H1 (cell line): ENCODE data around the gene CPT1A. TPM values are rescaled to one million over a fixed set of nuclear protein-coding genes. Genes with fewer than 3 reads are reported as not detected.

Experiments used
- CTCF ChIA-PET: fragments of 300-600 bp; sonication (Branson Sonifier 250); formaldehyde crosslinking; loops from one replicate; lab custom pipeline; 2021; ENCODE audit not compliant: partially characterized antibody; lab: Charles Lee
- POLR2A ChIA-PET: fragments of 300-600 bp; sonication (Branson Sonifier 250); formaldehyde crosslinking; loops from one replicate; lab custom pipeline; 2021; ENCODE audit warnings: inconsistent platforms; ENCODE audit not compliant: partially characterized antibody; lab: Charles Lee
- DNase-seq, 2 experiments: peaks; one replicate each; pipeline versions ENCODE4 v3.0.0 to v3.0.0-alpha.2; 2010 to 2022; ENCODE audit warnings: low spot score in 2 of 2, low read depth in 1 of 2, mixed read lengths in 1 of 2
- FAIRE-seq: peaks from 2 replicates; lab custom pipeline; 2011; peaks lifted over from hg19 to GRCh38; lab: Jason Lieb, UNC
- H2AFZ ChIP-seq: 2 replicates; pipeline ENCODE4 v1.8.1; 2012; ENCODE audit warnings: low read length, inconsistent platforms
- H2AK5ac ChIP-seq: 2 replicates; pipeline ENCODE4 v1.6.1; 2013; ENCODE audit warnings: low read depth, low read length
- H2BK120ac ChIP-seq: replicated peaks from 2 replicates; pipeline ENCODE3; 2013; ENCODE audit warnings: low read depth, low read length, inconsistent platforms
- H2BK12ac ChIP-seq: 2 replicates; pipeline ENCODE4 v1.6.1; 2013; ENCODE audit warnings: low read depth, low read length
- H2BK15ac ChIP-seq: 2 replicates; pipeline ENCODE4 v1.6.1; 2013; ENCODE audit warnings: low read length
- H2BK20ac ChIP-seq: 2 replicates; pipeline ENCODE4 v1.6.1; 2013; ENCODE audit warnings: low read length
- H2BK5ac ChIP-seq: 2 replicates; pipeline ENCODE4 v1.6.1; 2013; ENCODE audit warnings: low read depth, low read length
- H3K14ac ChIP-seq: 2 replicates; pipeline ENCODE4 v1.6.1; 2013; ENCODE audit warnings: inconsistent platforms; ENCODE audit not compliant: insufficient read length
- H3K18ac ChIP-seq: 2 replicates; pipeline ENCODE4 v1.6.1; 2013; ENCODE audit warnings: low read length; ENCODE audit errors: extremely low read depth
- H3K23ac ChIP-seq: 2 replicates; pipeline ENCODE4 v1.6.1; 2013; ENCODE audit warnings: inconsistent platforms; ENCODE audit not compliant: insufficient read length
- H3K23me2 ChIP-seq: 2 replicates; pipeline ENCODE4 v1.6.1; 2013; ENCODE audit warnings: low read depth, low read length
- H3K27ac ChIP-seq: 2 replicates; pipeline ENCODE4 v1.6.1; 2011; ENCODE audit warnings: low read depth, low read length, inconsistent platforms
- H3K27me3 ChIP-seq, 4 experiments: replicated peaks in 1 of 4; 1 replicate in 1 of 4; 2 replicates in 3 of 4; pipeline versions ENCODE4 v1.6.1 to v1.8.1; 2011 to 2013; ENCODE audit warnings: low read length in 3 of 4, mild to moderate bottlenecking in 3 of 4, inconsistent platforms in 2 of 4, mixed read lengths in 2 of 4, moderate library complexity in 1 of 4; ENCODE audit not compliant: control insufficient read depth in 3 of 4, insufficient read depth in 3 of 4; ENCODE audit errors: extremely low read depth in 1 of 4
- H3K36me3 ChIP-seq, 4 experiments: 2 replicates each; pipeline versions ENCODE4 v1.6.1 to v1.8.1; 2011 to 2013; ENCODE audit warnings: mild to moderate bottlenecking in 4 of 4, low read length in 3 of 4, moderate library complexity in 2 of 4, control low read depth in 1 of 4, inconsistent platforms in 1 of 4; ENCODE audit not compliant: insufficient read depth in 4 of 4, control insufficient read depth in 2 of 4
- H3K4ac ChIP-seq: replicated peaks from 2 replicates; pipeline ENCODE3; 2013; ENCODE audit warnings: low read length, low read depth, mixed read lengths, inconsistent platforms; ENCODE audit not compliant: insufficient read length
- H3K4me1 ChIP-seq, 4 experiments: replicated peaks in 1 of 4; 1 replicate in 1 of 4; 2 replicates in 3 of 4; pipeline versions ENCODE4 v1.6.1 to v1.8.1; 2011 to 2013; ENCODE audit warnings: low read length in 3 of 4, inconsistent platforms in 2 of 4, mixed read lengths in 1 of 4; ENCODE audit not compliant: insufficient read depth in 4 of 4, control insufficient read depth in 3 of 4
- H3K4me2 ChIP-seq, 2 experiments: 2 replicates each; pipeline versions ENCODE4 v1.6.1 to v1.8.1; 2011 to 2013; ENCODE audit warnings: low read depth in 2 of 2, low read length in 2 of 2, control low read depth in 1 of 2, inconsistent platforms in 1 of 2, mild to moderate bottlenecking in 1 of 2; ENCODE audit not compliant: insufficient read depth in 1 of 2
- H3K4me3 ChIP-seq, 4 experiments: fragments of 200-600, 300-600 bp in 1 of 4; sonication (generic), shearing (Covaris generic), sonication (Bioruptor Twin) in 1 of 4; 2 replicates each; pipeline versions ENCODE4 v1.5.1 to v1.8.1; 2011 to 2016; ENCODE audit warnings: low read length in 4 of 4, low read depth in 3 of 4, control low read depth in 2 of 4, inconsistent platforms in 2 of 4, mild to moderate bottlenecking in 2 of 4, mixed read lengths in 1 of 4, moderate library complexity in 1 of 4; ENCODE audit not compliant: insufficient read depth in 2 of 4; ENCODE audit errors: extremely low read depth in 1 of 4
- H3K56ac ChIP-seq: replicated peaks from 2 replicates; pipeline ENCODE3; 2013; ENCODE audit warnings: low read depth, mild to moderate bottlenecking, mixed read lengths, low read length, inconsistent platforms; ENCODE audit not compliant: insufficient read length
- H3K79me1 ChIP-seq: 2 replicates; pipeline ENCODE4 v1.6.1; 2013; ENCODE audit warnings: low read depth, low read length, control low read depth
- H3K79me2 ChIP-seq, 2 experiments: 2 replicates each; pipeline versions ENCODE4 v1.6.1 to v1.8.1; 2012 to 2013; ENCODE audit warnings: low read length in 2 of 2, mild to moderate bottlenecking in 2 of 2, inconsistent platforms in 1 of 2; ENCODE audit not compliant: insufficient read depth in 2 of 2, control insufficient read depth in 1 of 2
- H3K9ac ChIP-seq, 4 experiments: replicated peaks in 1 of 4; 1 replicate in 1 of 4; 2 replicates in 3 of 4; pipeline versions ENCODE4 v1.6.1 to v1.8.1; 2011 to 2013; ENCODE audit warnings: low read depth in 3 of 4, low read length in 3 of 4, control low read depth in 2 of 4, mild to moderate bottlenecking in 2 of 4, moderate library complexity in 2 of 4, inconsistent platforms in 1 of 4; ENCODE audit errors: extremely low read depth in 1 of 4
- H3K9me3 ChIP-seq, 2 experiments: 2 replicates each; pipeline versions ENCODE4 v1.6.1 to v1.8.1; 2012 to 2013; ENCODE audit warnings: mild to moderate bottlenecking in 2 of 2, moderate library complexity in 2 of 2, control low read depth in 1 of 2, inconsistent platforms in 1 of 2, low read depth in 1 of 2, low read length in 1 of 2, mixed read lengths in 1 of 2; ENCODE audit not compliant: insufficient read depth in 2 of 2
- H4K20me1 ChIP-seq, 2 experiments: replicated peaks in 1 of 2; 2 replicates each; pipeline versions ENCODE3 to v1.8.1; 2011 to 2013; ENCODE audit warnings: inconsistent platforms in 2 of 2, low read length in 2 of 2, mild to moderate bottlenecking in 1 of 2; ENCODE audit not compliant: insufficient read depth in 2 of 2, control insufficient read depth in 1 of 2
- H4K5ac ChIP-seq: 2 replicates; pipeline ENCODE4 v1.6.1; 2013; ENCODE audit warnings: low read length, low read depth, mixed read lengths, inconsistent platforms; ENCODE audit not compliant: insufficient read length
- H4K8ac ChIP-seq: 2 replicates; pipeline ENCODE4 v1.8.0; 2013; ENCODE audit warnings: mild to moderate bottlenecking, moderate library complexity, low read length, inconsistent platforms; ENCODE audit not compliant: insufficient read depth; ENCODE audit errors: extremely low read depth
- H4K91ac ChIP-seq: replicated peaks from 2 replicates; pipeline ENCODE3; 2013; ENCODE audit warnings: low read length, mixed read lengths, inconsistent platforms; ENCODE audit not compliant: insufficient read length
- BRCA1 ChIP-seq: IDR thresholded peaks from 2 replicates; pipeline ENCODE4 v1.6.1; 2012; ENCODE audit warnings: low read depth, low read length, improper control_type of control experiment
- EGR1 ChIP-seq: IDR thresholded peaks from 2 replicates; pipeline ENCODE4 v1.6.1; 2011; ENCODE audit warnings: low read depth, low read length, borderline replicate concordance
- SIN3A ChIP-seq, 2 experiments: IDR thresholded peaks in 1 of 2; conservative IDR thresholded peaks in 1 of 2; 2 replicates each; pipeline ENCODE4 v1.6.1; 2011 to 2012; ENCODE audit warnings: low read length in 2 of 2, improper control_type of control experiment in 1 of 2, low read depth in 1 of 2, mild to moderate bottlenecking in 1 of 2
- WGBS, 2 experiments: shearing (Covaris generic) in 1 of 2; methylation state at CpG; one replicate each; pipeline versions ENCODE4 v1.1.6 to v1.1.7; 2013 to 2015; ENCODE audit warnings: low lambda C conversion rate in 2 of 2, mixed read lengths in 2 of 2, inconsistent platforms in 1 of 2, low coverage in 1 of 2, missing lambda C conversion rate in 1 of 2; ENCODE audit not compliant: insufficient replicate concordance in 2 of 2, insufficient coverage in 1 of 2, insufficient read length in 1 of 2; ENCODE audit errors: extremely low coverage in 1 of 2, missing lambda C conversion rate in 1 of 2; 5-methylcytosine and 5-hydroxymethylcytosine counted together
- polyA plus RNA-seq, 7 experiments: library from polyadenylated mRNA; depleted of rRNA in 3 of 7; stranded (reverse) in 5 of 7; unstranded in 2 of 7; fragments of >200 nt in 5 of 7; fragments of 200-250 nt in 2 of 7; gene quantifications; 1 replicate in 5 of 7; 2 replicates in 1 of 7; 4 replicates in 1 of 7; pipeline versions ENCODE4 v1.2.1 to v1.2.3, GENCODE V29; 2011 to 2013; ENCODE audit warnings: missing spikeins in 2 of 7, mixed read lengths in 2 of 7
- total RNA-seq: library from RNA; stranded (reverse); fragmentation: NEBNext Ultra II Directional; extraction: Animal tissue kit (Norgen Biotek cat#: 25700); gene quantifications from 2 replicates; pipeline ENCODE4 v1.2.1, GENCODE V29; 2021

Gene CPT1A
- total and polyA plus RNA-seq, 2 of the 8 experiments (the other 6 are each of a cell fraction or from before 2014, with no cell fraction given) = 2.9 to 12.2 TPM

DNA sequence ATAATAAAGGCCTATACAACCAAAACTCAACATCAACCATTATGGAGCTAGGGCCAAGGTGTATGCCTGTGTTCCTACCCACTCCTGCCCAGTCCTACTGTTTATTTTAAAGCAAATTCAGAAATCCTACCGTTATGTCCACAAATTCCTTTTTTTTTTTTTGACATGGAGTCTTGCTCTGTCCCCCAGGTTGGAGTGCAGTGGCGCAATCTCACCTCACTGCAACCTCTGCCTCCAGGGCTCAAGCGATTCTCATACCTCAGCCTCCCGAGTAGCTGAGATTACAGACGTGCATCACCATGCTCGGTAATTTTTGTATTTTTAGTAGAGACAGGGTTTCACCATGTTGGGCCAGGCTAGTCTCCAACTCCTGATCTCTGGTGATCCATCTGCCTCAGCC is 3.1 kb upstream of the CPT1A start:
- Histone ChIP-seq H4K20me1 (peaks cover 2 to 4% of the 10 kb centered on the region in 2 experiments), H4K91ac (no peak overlapping the region), H2AFZ (no peak overlapping the region), H2BK15ac (no peak overlapping the region), H2BK20ac (no peak overlapping the region), H3K4ac (no peak overlapping the region), H3K4me1 (peaks cover 3 to 8% (median 6%) of the 10 kb centered on the region in 4 experiments; a peak in 6 of 7 replicates), H3K23me2 (peaks cover 18% of the 10 kb centered on the region; the same call in 1 of the 2 replicates), H3K27ac (no peak overlapping the region), H3K9me3 (no peaks in the 10 kb centered on the region), H3K4me2 (no peak overlapping the region; a peak in 1 of 4 replicates), H3K4me3 (no peak overlapping the region), H3K23ac (no peak overlapping the region), H4K5ac (no peak overlapping the region), H3K36me3 (no peaks in the 10 kb centered on the region), H4K8ac (no peak overlapping the region), H3K9ac (no peak overlapping the region), H3K14ac (no peak overlapping the region), H2BK120ac (no peak overlapping the region), H3K27me3 (peaks cover 27 to 61% (median 51%) of the 10 kb centered on the region in 4 experiments), H3K79me1 (no peaks in the 10 kb centered on the region), H3K79me2 (no peaks in the 10 kb centered on the region), H3K18ac (no peak overlapping the region), H2BK12ac (no peak overlapping the region), H2AK5ac (no peak overlapping the region), H3K56ac (no peak overlapping the region), H2BK5ac (no peak overlapping the region)
- CTCF ChIA-PET = interaction anchor here (1.1 to 3.4 kb wide), 7 partner anchors 8 to 244 kb away, joined by 3 to 11 read pairs (median 3); no protein-coding TSS in a partner anchor
- POLR2A ChIA-PET = interaction anchor here (0.6 to 3.2 kb wide), 5 partner anchors 9 to 96 kb away, joined by 3 to 11 read pairs (median 3); no protein-coding TSS in a partner anchor
- WGBS, 2 experiments = 84% methylated on average over 5 of the region's 6 CpGs; no CpG with 5 or more reads in 1 of the 2 experiments
- no peak for FAIRE-seq
- DNase-seq = no peak
- TF ChIP-seq EGR1 (no peak), SIN3A (conservative IDR thresholded peaks at IDR 0.05 in 1 of 2, IDR thresholded peaks at IDR 0.05 in 1 of 2; ENCODE audit: low read depth in 1 of 2, low read length in 2 of 2) (no peak), BRCA1 (no peak)
